ENCODE results near the gene QSOX1.
A peak's percentile ranks its signal among the peaks of the same experiment; 100 is the strongest.

QSOX1 gene

GRCh38 chr1:180169640-180170195, 15.0 kb downstream of the QSOX1 start:
- no peak for DNase-seq (ENCODE audit: low spot score)

GRCh38 chr1:180170546-180171151, 16.0 kb downstream of the QSOX1 start:
- DNase-seq (ENCODE audit: low spot score): no peak

GRCh38 chr1:180171691-180172090, 17.0 kb downstream of the QSOX1 start:
- DNase-seq (ENCODE audit: low spot score): no peak

DNA sequence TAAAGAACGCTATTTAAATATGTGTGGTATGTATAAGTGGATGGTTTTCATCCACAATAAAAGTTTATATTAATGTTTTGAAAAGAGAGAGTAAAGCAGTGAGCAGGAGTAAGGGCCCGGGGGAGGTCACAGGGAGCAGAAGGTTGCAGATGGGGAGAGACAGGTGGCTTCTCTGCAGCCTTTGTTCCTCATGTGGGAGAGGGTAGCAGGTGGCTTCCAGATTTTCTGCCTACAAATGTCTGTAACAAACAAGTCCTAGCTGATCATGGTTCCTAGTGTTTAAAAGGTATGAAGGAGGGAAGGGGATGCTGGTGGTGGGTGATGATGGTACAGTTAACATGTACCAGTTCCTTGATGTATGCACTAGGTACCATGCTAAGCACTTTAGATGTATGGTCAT, 18.8 kb downstream of the QSOX1 start:
- DNase-seq (ENCODE audit: low spot score): no peak

DNA sequence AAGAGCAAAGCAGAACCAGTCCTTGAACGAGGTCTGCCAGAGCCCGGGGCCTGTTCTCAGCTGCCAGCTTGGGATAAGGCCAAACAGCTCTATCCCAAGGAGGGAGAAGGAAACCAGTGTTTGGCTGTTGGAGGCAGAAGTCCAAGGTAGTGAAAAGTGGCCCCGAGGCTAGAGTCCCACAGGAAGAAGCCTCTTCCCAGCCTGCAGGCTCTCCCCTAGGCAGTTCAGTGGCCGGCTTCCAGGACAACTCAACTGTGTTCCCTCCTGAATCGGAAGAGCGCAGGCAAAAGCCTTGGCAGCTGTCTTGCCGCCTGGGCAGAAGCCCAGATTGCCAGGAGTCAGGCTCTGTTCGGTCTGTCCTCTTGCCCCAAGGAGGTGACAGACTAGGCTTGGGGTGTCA, 19.3 kb downstream of the QSOX1 start:
- DNase-seq (ENCODE audit: low spot score): no peak

GRCh38 chr1:180175291-180175690, 20.6 kb downstream of the QSOX1 start:
- DNase-seq (ENCODE audit: low spot score): no peak

DNA sequence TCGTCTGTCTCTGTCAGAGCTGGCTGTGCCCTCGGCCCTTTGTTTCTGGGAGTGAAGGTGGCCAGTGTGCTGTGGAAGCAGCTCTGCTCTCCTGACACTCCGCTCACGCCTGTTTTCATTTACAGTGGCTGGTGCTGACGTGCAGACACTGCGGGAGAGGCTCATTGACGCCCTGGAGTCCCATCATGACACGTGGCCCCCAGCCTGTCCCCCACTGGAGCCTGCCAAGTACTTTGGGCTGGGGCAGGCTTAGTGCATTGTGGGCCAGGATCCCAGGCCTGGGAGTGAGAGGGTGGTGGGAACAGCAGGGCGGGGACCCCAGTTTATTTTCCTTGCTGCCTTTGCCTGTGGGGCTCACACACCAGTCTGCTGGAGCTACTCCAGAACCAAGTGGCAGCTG, 21.1 kb downstream of the QSOX1 start:
- no peak for DNase-seq (ENCODE audit: low spot score)

DNA sequence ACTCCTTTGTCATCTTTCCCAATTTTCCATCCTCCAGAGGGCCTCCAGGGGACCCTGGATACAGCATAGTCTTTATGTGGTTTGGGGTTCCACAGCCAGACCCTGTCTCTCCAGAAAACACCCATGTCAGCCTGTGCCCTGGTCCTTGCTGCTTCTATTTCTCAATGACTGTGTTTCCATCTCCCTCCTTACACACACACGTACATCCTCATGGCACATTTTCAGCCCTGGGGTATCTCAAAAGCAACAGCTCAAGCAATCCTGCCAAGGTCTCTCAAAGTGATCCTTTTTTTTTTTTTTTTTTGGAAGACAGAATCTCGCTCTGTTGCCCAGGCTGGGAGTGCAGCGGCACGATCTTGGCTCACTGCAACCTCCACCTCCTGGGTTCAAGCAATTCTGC, 22.3 kb downstream of the QSOX1 start:
- no peak for DNase-seq (ENCODE audit: low spot score)

- DNase-seq (ENCODE audit: low spot score): no peak
Observed at GRCh38 chr1:180177931-180178330, 23.3 kb downstream of the QSOX1 start.

DNA sequence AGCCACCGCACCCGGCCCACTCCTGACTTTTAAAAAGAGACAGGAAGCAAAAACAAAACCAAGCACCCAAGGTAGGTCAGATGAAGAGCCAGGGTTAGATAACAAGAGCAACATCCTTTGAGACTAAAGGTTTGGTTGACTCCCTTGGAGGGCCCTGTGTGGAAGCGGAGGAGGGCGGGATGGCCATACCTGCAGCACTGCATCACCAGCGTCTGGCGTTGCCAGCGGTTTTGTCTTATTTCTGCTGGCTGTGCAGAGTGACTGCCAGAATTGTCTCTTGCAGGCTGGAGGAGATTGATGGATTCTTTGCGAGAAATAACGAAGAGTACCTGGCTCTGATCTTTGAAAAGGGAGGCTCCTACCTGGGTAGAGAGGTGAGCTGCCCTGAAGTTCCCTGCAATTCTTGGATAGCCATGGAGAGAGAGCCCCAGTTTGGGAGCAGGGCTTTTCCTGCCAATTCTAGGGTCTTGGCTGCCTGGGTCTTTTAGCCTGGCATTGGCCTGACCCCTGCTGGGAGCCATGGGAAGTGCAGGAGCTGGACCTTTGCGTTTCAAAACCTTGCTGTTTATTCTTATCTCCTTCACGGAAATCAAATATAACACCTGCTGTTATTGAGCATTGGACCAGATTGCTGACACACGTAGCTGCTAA, 24.0 kb downstream of the QSOX1 start:
- peak; percentile 78 for DNase-seq (ENCODE audit: low spot score)

DNA sequence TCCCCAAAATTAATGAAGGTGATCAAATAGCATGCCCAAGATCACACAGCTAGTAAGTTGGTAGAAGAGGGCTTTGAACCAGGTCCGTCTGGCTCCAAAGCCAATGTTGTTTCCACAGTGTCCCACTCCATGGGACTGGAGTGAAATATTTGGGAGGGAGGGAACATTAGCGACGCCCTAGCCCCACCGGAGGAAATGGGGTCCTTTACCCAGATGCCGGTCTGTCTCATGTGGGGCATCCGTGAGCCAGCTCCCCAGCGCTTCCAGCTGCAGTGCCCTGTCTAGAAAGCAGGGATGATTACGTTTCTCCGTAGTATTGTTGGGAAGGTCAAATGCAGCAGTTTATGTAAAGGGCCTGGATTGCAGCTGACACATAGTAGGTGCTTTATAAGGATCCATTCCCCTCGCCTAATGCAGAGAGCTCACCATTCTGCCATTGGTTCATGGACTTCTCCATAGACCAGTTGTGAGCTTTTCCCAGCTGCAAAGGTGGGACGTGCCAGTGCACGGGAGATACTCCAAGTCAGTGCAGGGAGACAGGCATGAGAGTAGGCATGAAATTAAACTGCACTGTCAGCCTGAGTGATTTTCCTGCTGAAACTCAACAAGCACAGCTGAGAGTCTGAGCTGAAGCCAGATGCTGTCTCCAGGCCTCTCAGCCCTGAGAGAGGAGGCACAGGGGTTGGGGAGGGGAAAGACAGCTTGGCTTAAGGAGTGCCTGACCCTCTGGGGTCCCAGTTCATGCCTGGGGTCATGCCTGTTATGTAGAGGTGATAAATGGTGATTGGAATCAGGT, 24.7 kb downstream of the QSOX1 start:
- DNase-seq (ENCODE audit: low spot score): no peak

GRCh38 chr1:180181048-180181447, 26.4 kb downstream of the QSOX1 start:
- DNase-seq (ENCODE audit: low spot score): no peak

DNA sequence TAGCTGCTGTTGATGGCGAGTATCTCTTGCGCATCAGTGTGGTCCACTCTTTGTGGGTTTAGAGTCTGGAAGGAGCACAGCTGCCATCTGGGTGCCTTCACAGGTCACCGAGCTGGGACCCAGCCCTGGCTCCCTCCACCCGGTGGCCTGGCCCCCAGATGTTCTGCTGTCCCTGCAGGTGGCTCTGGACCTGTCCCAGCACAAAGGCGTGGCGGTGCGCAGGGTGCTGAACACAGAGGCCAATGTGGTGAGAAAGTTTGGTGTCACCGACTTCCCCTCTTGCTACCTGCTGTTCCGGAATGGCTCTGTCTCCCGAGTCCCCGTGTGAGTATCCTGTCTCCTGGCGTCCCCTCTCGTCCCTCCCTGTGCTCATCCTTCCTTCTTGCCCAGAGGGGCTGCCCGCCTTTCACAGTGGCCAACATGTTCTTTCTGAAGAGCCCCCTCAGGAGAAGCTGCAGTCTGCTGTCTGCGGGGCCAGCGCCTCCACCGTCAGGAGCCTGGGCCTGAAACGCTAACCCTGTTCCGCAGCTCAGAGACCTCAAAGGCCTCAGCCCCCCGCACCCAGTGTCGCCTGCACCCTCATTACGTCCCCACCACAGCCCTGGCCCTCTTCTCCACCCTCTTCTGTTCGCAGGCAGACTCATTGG, 27.4 kb downstream of the QSOX1 start:
- DNase-seq (ENCODE audit: low spot score): no peak

GRCh38 chr1:180182643-180183311, 28.1 kb downstream of the QSOX1 start:
- no peak for DNase-seq (ENCODE audit: low spot score)

DNA sequence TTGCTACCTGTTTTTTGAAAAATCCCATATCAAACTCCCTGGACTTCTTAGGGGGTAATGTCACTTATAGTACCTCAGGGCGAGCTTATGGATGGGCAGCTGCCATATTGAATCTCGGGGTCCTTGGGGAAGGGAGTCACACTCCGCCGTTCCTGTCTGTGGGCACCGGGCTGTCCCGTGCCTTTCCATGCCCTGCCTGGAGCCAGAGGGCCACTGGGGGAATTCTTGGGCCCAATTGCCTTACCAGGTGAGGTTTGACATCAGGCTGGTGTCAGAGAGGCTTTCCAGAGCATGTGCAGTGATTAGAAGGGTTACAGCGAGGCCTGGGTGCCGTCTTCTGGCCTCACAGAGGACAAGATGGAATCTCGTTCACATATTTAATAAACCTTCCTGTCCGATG, 28.8 kb downstream of the QSOX1 start:
- DNase-seq (ENCODE audit: low spot score): no peak

GRCh38 chr1:180184041-180184440, 29.4 kb downstream of the QSOX1 start:
- DNase-seq (ENCODE audit: low spot score): no peak

GRCh38 chr1:180185281-180185680, 30.6 kb downstream of the QSOX1 start:
- no peak for DNase-seq (ENCODE audit: low spot score)

GRCh38 chr1:180185971-180186645, 31.4 kb downstream of the QSOX1 start:
- DNase-seq (ENCODE audit: low spot score): no peak

DNA sequence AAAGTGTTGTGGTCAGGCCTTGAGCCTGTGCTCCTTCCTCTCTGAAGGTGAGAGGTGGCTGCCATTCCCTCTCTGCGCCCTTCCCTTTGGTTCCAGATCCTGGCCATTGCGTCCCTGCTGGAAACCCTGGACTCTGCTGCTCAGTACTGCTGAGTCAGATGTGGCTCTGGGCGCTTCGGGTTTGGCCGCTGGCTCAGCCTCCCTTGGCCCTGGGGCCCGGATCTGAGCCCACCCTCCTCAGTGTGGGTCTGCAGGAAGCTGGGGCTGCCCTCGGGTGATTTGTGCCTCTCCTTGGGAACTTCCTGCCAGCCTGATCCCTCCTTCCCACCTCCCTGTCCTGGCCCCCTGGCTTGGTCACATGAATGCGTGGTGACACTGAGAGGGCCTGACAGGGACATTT, 32.2 kb downstream of the QSOX1 start:
- no peak for DNase-seq (ENCODE audit: low spot score)

GRCh38 chr1:180187626-180188025, 33.0 kb downstream of the QSOX1 start:
- no peak for DNase-seq (ENCODE audit: low spot score)

DNA sequence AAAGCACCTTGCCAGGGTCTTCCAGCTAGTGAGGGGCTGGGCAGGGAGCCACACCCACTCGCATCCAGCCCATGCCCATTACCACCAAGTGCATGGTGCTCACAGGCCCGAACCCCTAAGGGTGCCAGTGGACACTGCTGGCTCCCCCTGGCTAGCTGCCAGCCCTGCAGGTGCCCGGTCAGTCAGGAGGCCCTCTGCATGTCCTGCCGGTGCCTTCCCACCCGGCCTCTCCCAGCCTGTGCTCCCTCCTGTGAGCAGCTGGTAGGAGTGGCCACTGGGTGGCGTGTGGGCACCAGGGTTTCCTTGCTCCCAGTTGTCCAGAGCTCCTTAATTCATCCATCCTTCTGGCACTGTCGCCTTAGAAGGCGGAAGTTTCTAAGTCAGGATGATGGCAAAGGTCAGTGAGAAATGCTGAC, 33.4 kb downstream of the QSOX1 start:
- DNase-seq (ENCODE audit: low spot score): peak; percentile 77

Data from COLO829 (cell line).